Measurements from ENCODE around the gene SLC8A3.

GRCh38 chr14:69996216-69996615, 192.5 kb downstream of the SLC8A3 start:
- TF ChIP-seq NBN (IDR thresholded peaks at IDR 0.05) = no peak
- TF ChIP-seq, protein P1, sequence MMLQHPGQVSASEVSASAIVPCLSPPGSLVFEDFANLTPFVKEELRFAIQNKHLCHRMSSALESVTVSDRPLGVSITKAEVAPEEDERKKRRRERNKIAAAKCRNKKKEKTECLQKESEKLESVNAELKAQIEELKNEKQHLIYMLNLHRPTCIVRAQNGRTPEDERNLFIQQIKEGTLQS (IDR thresholded peaks at IDR 0.05; ENCODE audit: borderline replicate concordance, extremely low read depth, low read depth, low read length) = no peak
- TF ChIP-seq SUZ12 (IDR thresholded peaks at IDR 0.05; ENCODE audit: unreplicated experiment) = no peak
- TF ChIP-seq CTCF (IDR thresholded peaks at IDR 0.05 in 2 of 3, conservative IDR thresholded peaks at IDR 0.05 in 1 of 3; ENCODE audit: control insufficient read depth in 2 of 3, extremely low read depth in 1 of 3, insufficient read depth in 1 of 3, low read depth in 3 of 3, low read length in 3 of 3) = no peak
- TF ChIP-seq NRF1 (conservative IDR thresholded peaks at IDR 0.05; ENCODE audit: low read depth, low read length) = no peak
- TF ChIP-seq POLR2A (IDR thresholded peaks at IDR 0.05; ENCODE audit: low read depth, low read length) = no peak
